ENCODE data around the gene FAM136A. TPM values are rescaled to one million over a fixed set of nuclear protein-coding genes. Genes with fewer than 3 reads are reported as not detected.
"Not testable (repeated sequence)": the region's sequence is repeated elsewhere in the genome, so short reads cannot be mapped to it uniquely, and the experiment has no call there.

Gene FAM136A
- total and polyA plus RNA-seq, 2 of the 13 experiments (the other 11 are each of a cell fraction or from before 2014, with no cell fraction given), result 77.8 to 126 TPM

- TF ChIP-seq, protein P1, sequence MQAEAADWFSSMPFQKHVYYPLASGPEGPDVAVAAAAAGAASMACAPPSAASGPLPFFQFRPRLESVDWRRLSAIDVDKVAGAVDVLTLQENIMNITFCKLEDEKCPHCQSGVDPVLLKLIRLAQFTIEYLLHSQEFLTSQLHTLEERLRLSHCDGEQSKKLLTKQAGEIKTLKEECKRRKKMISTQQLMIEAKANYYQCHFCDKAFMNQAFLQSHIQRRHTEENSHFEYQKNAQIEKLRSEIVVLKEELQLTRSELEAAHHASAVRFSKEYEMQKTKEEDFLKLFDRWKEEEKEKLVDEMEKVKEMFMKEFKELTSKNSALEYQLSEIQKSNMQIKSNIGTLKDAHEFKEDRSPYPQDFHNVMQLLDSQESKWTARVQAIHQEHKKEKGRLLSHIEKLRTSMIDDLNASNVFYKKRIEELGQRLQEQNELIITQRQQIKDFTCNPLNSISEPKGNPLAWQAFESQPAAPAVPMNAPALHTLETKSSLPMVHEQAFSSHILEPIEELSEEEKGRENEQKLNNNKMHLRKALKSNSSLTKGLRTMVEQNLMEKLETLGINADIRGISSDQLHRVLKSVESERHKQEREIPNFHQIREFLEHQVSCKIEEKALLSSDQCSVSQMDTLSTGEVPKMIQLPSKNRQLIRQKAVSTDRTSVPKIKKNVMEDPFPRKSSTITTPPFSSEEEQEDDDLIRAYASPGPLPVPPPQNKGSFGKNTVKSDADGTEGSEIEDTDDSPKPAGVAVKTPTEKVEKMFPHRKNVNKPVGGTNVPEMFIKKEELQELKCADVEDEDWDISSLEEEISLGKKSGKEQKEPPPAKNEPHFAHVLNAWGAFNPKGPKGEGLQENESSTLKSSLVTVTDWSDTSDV (CRISPR knock-in tag; IDR thresholded peaks at IDR 0.05), result no peak
- TF ChIP-seq CC2D1A (CRISPR knock-in tag; IDR thresholded peaks at IDR 0.05) (0 out of 2 replicates have a peak, but pooled peaks have one; percentile 73), STAT5B (CRISPR knock-in tag; IDR thresholded peaks at IDR 0.05) (no peak), ZNF501 (CRISPR knock-in tag; IDR thresholded peaks at IDR 0.05) (peak; percentile 9; the same call in 1 of the 2 replicates), FOXK2 (IDR thresholded peaks at IDR 0.05) (no peak), POLR2AphosphoS2 (IDR thresholded peaks at IDR 0.05; ENCODE audit: low read depth, low read length) (no peak), ZNF605 (CRISPR knock-in tag; IDR thresholded peaks at IDR 0.05) (no peak), FOXA3 (CRISPR knock-in tag; IDR thresholded peaks at IDR 0.05) (no peak), GPN1 (CRISPR knock-in tag; IDR thresholded peaks at IDR 0.05; ENCODE audit: borderline replicate concordance) (no peak), ZNF644 (CRISPR knock-in tag; IDR thresholded peaks at IDR 0.05; ENCODE audit: low read depth) (peak; percentile 34; the same call in 1 of the 2 replicates), ZNF274 (CRISPR knock-in tag; IDR thresholded peaks at IDR 0.05) (0 out of 2 replicates have a peak, but pooled peaks have one; percentile 1), ZNF558 (CRISPR knock-in tag; IDR thresholded peaks at IDR 0.05; ENCODE audit: borderline replicate concordance) (peak; percentile 2; the same call in 1 of the 2 replicates), ZNF383 (CRISPR knock-in tag; IDR thresholded peaks at IDR 0.05; ENCODE audit: borderline replicate concordance) (0 out of 2 replicates have a peak, but pooled peaks have one; percentile 4), SRY (CRISPR knock-in tag; IDR thresholded peaks at IDR 0.05) (no peak)
- TF ChIP-seq, protein P2, sequence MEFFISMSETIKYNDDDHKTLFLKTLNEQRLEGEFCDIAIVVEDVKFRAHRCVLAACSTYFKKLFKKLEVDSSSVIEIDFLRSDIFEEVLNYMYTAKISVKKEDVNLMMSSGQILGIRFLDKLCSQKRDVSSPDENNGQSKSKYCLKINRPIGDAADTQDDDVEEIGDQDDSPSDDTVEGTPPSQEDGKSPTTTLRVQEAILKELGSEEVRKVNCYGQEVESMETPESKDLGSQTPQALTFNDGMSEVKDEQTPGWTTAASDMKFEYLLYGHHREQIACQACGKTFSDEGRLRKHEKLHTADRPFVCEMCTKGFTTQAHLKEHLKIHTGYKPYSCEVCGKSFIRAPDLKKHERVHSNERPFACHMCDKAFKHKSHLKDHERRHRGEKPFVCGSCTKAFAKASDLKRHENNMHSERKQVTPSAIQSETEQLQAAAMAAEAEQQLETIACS (CRISPR knock-in tag; IDR thresholded peaks at IDR 0.05), result no peak
- TF ChIP-seq, protein P3, sequence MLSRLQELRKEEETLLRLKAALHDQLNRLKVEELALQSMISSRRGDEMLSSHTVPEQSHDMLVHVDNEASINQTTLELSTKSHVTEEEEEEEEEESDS (CRISPR knock-in tag; IDR thresholded peaks at IDR 0.05; ENCODE audit: borderline replicate concordance), result no peak
These were observed 1.0 kb downstream of the FAM136A start (continued) for GRCh38 chr2:70300771-70301343.

DNA sequence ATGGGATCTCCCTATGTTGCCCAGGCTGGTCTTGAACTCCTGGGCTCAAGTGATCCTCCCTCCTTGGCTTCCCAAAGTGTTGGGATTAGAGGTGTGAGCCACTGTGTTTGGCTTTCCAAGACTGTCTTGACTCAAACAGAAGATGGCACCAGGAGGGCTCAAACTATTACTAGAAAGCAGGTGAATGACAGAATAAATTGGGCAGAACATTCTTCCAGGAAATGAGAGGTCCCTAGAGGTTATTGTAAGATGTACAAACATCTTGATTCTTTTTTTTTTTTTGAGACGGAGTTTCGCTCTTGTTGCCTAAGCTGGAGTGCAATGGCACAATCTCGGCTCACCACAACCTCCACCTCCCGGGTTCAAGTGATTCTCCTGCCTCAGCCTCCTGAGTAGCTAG lies 4.0 kb downstream of the FAM136A start:
- ATAC-seq; intact Hi-C loops (cut with micrococcal nuclease; ENCODE audit: unreplicated experiment): not testable (repeated sequence)

More for the DNA sequence above, 4.0 kb downstream of the FAM136A start:
- Histone ChIP-seq H3K79me2 (ENCODE audit: insufficient read depth, low read length) (peaks cover 21% of the 10 kb centered on the region), H3K4me1 (ENCODE audit: insufficient read depth, low read length) (peaks cover 23% of the 10 kb centered on the region), H3K36me3 (replicated peaks in 1 of 2; ENCODE audit: control insufficient read depth in 1 of 2, insufficient read depth in 2 of 2, low read length in 2 of 2) (peaks cover 10 to 27% of the 10 kb centered on the region in 2 experiments)
- H2AFZ ChIP-seq (ENCODE audit: low read length); in situ Hi-C loops (cut with HindIII; ENCODE audit: extremely low pct_ligation_motif_present, low pct_unique_long_range_greater_than_20kb); H3K4me3 ChIP-seq (replicated peaks in 1 of 3; ENCODE audit: insufficient read depth in 1 of 3, low read depth in 2 of 3, low read length in 3 of 3); DNase-seq (ENCODE audit: low spot score); FAIRE-seq; CTCF ChIA-PET (ENCODE audit: low intra/inter-chr PET ratio, low total read pairs); BruUV-seq (replicated peaks); H4K20me1 ChIP-seq (ENCODE audit: insufficient read depth, low read length); H3K9me3 ChIP-seq (ENCODE audit: low read length); H3K9ac ChIP-seq (ENCODE audit: insufficient read depth, low read depth, low read length); H3K4me2 ChIP-seq (ENCODE audit: low read depth, low read length); H3K27ac ChIP-seq (ENCODE audit: extremely low read length, insufficient read depth, low read length); H3K27me3 ChIP-seq (ENCODE audit: control insufficient read depth in 1 of 2, insufficient read depth in 2 of 2, low read length in 2 of 2): not testable (repeated sequence)
- POLR2A ChIA-PET, result interaction anchor here (0.7 kb wide), 1 partner anchor 710 kb away, joined by 3 read pairs; no protein-coding TSS in a partner anchor
- 97% methylated on average over 4 of the region's 4 CpGs for WGBS (ENCODE audit: low lambda C conversion rate)

Measured in HepG2 (cell line).